Hematopoietic multipotent progenitor cell treated with erythropoietin and hydrocortisone succinate and interleukin-3 and kit ligand, for 8 days (in vitro differentiated cells): ENCODE results near the gene SCN11A.
A peak's percentile ranks its signal among the peaks of the same experiment; 100 is the strongest.
"Not testable (repeated sequence)": the region's sequence is repeated elsewhere in the genome, so short reads cannot be mapped to it uniquely, and the experiment has no call there.

Experiments used
- DNase-seq: peaks from one replicate; pipeline ENCODE4 v3.0.0-alpha.2; 2015

SCN11A gene

DNA sequence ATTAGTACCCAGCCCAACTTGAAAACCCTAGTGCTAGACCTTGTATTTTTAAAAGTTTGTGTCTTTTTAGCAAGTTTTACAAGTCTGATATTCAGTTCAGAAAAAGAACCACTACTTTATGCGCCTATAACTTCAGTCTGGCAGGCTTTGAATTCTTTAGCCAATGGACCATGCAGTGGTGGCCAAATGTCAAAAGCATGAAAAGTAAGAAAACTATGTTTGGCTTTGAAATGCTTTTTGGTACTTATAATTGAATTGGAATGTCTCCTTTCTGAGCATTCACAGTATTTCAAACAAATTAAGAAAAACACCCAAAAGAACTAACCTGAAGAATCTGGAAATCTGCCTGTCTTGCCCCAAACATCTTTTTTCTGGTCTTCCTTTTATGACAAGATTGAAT is 12.9 kb upstream of the SCN11A start:
- no peak for DNase-seq

DNA sequence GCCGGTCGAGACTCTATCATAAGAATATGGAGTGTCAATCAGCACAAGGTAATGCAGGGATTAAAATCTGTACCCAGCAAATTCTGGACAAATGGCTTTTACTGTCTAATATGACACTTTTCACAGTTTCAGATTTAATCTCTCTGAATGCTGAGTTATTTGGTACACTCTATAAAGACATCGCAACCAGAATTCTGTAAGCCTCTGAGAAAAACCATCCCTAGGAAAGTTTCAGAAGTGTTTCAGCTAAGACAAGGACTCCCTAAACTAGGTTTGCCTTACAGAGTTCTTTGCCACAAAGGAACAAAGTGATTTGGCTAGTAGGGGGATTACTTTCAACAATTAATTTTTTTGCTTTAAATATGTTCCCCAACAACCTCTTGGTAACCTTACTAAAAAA is 11.4 kb upstream of the SCN11A start:
- no peak for DNase-seq

DNA sequence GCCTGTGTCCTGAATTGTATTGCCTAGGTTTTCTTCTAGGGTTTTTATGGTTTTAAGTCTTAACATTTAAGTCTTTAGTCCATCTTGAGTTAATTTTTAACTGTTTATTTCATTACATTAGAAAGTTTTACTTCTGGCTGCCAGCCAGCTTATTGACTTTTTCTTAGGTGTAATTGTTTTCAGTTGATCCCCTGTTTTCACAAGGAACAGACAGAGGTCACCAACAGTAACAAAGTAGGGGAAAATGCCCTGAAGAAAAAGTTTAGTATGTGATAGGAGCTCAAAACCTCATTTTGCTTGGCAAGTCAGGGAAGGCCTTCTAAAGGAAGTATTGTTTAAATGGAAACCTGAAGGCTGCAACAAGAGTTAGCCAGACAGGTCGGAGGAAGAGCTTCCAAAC is 10.4 kb upstream of the SCN11A start:
- no peak for DNase-seq

DNA sequence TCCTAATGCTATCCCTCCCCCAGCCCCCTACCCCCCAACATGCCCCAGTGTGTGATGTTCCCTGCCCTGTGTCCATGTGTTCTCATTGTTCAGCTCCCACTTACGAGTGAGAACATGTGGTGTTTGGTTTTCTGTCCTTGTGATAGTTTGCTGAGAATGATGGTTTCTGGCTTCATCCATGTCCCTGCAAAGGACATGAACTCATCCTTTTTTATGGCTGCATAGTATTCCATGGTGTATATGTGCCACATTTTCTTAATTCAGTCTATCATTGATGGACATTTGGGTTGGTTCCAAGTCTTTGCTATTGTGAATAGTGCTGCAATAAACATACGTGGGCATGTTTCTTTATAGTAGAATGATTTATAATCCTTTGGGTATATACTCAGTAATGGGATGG is 9.5 kb upstream of the SCN11A start:
- DNase-seq, result not testable (repeated sequence)

DNA sequence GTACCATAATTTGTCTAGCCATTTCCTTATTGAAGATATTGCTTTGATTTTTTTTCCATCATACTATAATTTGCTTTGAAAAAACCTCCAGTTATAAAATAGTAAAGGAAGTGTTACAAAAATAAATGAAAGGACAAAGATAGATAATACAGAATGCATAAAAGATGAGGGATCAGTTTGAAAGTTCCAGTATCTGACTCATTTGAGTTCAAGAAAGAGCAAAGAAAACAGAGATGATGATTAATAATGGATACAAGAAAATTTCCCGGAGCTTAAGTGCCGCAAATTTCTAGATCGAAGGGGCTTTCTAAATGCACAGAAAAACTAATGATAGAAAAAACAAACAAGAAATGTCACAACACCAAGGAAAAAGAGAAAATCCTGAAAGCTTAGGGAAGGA is 4.4 kb upstream of the SCN11A start:
- no peak for DNase-seq

DNA sequence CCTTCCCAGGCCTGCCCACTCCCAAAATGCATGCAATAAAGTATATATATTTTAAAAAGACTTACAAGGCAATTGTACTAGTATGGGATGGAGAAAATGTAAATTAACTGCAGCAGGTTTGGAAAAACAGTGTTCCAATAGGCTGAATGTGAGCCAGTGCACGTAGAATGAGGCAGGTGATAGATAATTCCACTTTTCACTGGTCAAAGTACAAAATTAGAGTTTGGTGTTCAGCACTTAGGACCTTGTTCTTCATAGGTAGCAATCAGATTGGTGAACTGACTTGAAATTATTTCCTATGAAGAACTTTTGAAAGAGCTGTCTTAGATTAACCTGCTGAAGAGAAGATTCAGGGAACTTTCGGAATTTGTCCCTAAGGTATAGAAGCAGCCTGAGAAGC is 2.0 kb upstream of the SCN11A start:
- DNase-seq, result no peak

DNA sequence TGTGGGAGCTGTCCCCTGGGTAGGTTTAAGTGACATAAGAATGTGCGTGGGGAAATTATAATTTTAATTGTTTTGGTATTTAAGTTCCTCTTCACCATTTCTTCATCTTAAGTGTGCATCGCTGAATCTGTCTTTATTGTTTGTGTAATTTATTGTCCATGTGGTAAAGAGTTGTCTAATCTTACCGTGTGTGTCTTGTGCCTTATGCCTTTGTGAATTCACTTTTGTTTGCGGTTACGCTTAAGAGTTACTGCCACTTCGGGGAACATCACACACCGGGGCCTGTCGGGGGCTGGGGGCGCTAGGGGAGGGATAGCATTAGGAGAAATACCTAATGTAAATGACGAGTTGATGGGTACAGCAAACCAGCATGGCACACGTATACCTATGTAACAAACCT is 839 bp upstream of the SCN11A start:
- peak; percentile 26 for DNase-seq

DNA sequence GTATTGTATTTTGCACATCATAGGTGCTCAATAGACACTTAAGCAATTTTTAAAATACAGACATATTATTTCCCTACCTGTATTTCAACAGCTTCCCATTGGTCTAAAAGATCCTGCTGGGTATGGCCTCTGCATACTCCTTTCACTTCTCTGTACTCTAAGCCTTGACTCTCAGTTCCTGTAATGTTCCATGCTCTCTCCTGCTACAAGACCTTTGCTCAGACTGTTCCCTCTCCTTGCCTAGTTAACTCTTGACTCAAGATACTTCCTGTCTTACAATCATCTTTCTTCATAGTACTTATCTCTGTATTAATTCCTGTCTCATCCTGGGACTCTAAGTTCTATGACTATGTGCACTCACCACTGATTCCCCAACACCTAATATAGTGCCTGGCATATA is 1.7 kb downstream of the SCN11A start:
- DNase-seq, result peak; percentile 15

DNA sequence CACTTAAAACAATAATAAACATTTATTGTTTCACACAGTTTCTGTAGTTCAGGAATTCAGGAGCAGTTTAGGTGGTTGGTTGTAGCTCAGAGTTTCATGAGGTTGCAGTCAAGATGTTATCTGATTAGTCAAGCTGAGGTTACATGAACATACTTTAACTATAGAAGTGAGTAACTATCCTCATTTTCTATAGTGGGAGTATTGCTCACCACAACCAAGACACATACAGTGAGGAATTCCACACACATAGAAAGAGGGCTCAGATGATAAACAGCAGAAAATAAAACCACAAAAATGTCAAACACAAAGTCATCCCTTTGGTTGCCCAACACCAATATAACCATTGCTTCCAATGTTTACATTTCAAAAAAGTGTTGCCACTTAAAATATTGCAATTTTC is 13.6 kb downstream of the SCN11A start:
- DNase-seq, result no peak

DNA sequence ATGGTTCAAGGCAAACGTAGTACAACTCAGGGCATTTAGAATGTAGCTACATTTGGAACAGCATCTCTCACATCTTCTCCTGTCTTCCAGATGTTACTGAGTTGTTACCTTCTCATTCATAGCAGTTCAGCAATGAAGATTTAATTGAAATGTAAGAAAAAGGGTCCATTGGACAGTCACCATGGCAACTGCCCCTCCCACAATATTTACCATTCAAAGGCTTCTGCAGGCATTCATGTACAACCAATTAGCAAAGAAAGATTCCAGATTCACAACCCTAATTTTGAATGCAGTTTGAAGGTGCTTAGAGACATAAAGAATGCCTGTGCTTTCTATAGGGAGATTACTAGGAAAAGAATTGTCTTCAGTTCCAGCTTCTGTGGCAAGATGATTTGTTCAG is 22.2 kb downstream of the SCN11A start:
- DNase-seq, result no peak

DNA sequence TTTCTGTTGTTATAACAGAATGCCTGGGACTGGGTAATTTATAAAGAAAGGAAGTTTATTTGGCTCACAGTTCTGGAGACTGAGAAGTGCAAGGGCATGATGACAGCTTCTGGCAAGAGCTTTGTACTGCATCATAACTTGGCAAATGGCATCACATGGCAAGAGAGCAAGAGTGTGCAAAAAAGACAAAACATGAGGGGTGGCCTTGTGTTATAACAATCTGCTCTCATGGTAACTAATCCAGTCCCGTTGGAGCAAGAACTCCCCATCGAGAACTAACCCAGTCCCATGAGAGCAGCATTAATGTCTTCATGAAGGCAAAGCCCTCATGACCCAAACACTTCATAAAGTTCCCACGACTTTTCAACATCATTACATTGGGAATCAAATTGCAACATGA is 23.2 kb downstream of the SCN11A start:
- no peak for DNase-seq

DNA sequence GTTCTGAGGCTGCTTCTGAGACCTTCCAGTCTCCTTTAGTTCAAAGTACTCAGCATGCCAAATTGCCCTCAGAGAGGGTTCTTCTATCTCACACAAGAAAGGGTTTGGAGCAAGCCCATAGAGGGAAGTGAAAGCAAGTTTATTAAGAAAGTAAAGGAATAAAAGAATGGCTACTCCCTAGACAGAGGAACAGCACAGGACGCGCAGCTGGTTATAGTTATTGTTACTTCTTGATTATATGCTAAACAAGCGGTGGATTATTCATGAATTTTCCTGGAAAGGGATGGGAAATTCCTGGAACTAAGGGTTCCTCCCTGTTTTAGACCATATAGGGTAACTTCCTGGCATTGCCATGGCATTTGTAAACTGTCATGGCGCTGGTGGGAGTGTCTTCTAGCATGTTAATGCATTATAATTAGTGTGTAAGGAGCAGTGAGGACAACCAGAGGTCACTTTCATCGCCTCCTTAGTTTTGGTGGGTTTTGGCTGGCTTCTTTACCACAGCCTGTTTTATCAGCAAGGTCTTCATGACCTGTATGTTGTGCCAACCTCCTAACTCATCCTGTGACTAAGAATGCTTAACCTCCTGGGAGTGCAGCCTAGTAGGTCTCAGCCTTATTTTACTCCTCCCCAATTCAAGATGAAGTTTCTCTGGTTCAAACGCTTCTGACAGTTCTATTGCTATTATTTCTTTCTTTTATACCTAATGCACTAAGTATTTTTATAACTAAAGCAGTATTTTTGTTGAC is 26.3 kb downstream of the SCN11A start:
- DNase-seq, result peak; percentile 25

DNA sequence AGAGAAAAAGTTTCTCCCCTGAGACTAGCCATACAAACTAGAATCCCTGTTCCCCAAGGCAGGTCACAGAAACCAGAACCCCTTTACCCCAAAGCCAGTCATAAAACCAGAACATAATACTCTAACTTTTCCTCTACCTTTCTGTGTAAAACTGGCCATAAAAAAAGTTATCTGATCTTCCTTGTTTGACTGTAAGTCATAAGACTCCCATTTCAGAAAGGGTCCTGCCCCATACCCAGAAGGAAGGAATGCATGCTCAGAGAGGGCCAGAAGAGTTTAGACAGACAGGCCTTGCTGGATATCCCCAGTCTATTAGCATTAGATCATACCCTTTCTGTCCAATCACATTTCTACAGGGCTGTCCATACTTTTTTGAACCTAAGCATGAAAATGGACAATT is 27.2 kb downstream of the SCN11A start:
- DNase-seq, result no peak

DNA sequence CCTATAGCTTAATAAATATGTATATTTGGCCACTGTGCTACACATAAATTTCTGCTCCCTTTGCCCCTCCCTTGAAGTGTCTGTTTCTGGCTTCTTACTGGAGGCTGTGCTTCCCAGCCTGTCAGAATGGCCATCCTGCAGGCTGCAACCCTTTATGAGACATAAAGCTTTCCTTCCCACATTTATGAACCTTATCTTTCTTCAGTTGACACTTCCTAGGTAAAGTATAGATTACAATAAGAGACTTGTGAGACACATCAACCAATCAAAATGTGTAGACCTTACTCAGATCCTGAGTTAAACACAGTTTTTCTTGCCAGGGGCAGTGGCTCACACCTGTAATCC is 29.5 kb downstream of the SCN11A start:
- no peak for DNase-seq

DNA sequence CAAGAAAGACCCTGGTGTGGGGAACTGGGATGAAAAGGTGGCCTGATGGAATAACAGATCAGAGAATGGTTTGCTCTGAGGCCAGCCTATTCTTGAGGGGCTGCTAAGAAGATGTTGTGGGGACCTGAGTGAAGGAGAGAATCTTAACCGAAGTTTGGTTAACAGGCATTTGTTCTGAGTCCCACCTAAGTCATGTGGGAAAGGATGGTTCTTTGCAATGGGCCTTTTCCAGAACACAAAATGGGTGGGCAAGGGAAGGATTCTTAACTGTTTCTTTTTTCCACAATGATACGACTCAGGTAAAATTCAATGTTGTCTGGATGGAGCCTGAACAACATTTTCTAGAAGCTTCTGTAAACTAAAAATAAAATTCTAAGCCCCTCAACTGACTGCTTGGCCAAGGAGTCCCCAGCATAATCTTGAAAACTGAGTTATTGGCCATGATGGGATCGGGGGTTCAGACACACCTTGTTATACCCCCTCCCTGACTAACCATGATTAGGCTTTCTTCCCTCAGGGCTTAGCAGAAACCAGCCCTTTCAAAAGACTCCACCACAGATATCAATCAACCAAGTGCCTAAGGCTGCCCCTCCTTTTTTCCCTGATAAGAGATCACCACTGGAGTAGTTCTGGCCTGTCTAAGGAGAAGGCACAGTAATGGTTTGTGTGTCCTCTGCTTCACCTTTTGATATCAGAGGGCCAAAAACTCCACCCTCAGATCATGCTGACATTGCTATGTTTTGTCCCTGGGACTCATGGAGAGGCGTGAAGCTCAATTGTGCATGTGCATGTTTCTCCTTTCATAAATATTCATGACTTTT is 30.1 kb downstream of the SCN11A start:
- peak; percentile 31 for DNase-seq

DNA sequence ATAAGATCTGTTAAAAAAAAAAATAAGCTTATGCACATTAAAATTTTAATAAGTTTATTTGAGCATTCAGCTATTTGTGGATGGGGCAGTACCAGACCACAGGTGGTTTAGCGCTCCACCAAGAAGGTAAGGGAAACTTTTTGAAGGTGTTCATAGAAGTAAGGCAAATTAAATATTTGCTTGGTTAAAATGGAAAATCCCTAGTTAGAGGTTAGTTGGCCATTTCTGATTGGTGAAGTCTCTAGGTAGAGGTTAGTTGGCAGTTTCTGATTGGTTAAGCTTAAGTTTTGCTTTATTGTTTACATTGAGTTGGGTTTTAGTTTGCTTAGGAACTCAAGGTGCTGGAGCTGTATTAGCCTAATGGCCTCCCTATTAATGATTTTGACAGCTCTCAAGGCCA is 30.7 kb downstream of the SCN11A start:
- DNase-seq, result no peak

DNA sequence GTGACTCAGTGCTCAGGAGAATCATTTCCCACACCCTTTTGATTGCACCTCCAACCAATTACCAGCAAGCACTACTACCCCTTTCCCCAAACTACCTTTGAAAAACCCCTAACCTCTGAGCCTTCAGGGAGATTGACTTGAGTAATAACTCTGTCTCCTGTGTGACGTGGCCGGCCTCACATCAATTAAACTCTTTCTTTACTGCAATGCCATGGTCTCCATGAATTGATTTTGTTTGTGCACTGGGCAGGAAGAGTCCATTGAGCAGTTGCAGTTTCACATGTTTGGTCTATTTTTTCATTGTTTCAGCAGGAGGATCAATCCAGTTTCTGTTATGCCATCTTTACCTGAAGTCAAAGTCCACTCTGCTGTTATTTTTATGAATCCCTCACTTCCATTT is 32.4 kb downstream of the SCN11A start:
- no peak for DNase-seq

DNA sequence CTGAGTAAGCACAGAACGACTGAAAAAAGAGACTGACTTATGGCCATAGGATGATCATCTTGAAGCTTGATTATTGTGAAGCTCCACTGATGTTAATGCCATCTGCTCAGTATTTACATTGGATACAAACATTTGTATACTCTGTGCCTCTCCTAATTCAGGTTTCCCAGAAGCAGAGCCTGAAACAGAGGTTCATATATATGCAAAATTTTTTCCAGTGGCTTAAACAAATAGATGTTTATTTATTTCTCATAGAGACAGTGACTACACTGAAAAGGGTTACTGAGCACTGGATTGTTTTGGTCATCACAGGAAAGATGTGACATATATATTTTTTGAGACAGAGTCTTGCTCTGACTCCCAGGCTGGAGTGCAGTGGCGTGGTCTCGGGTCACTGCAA is 36.3 kb downstream of the SCN11A start:
- DNase-seq, result no peak

DNA sequence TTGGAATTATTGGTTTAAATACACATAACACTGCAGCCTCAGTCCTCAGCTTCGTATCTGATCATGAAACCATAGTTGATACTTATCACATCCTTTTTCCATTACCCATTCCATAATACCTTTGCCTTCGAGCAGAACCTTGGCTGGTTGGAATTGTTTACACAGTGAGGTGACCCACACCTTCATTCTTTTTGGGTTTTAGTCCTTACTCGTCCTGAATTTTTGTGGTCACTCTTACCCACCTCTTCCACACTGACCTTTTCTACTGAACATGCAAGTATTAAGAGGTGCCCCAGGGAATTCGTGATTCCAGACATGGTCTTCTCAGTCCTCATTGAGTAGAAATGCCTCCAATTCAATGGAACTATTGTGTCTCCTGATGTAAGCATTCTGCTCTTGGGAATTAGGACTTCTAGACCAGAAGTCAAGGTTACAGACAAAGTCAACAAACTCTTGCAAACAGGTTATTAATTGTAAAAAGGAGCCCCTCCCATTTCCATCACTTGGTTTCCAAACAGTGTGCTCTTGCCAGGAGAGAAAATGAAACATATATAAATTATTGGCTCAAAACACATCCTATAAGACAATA is 37.7 kb downstream of the SCN11A start:
- no peak for DNase-seq

DNA sequence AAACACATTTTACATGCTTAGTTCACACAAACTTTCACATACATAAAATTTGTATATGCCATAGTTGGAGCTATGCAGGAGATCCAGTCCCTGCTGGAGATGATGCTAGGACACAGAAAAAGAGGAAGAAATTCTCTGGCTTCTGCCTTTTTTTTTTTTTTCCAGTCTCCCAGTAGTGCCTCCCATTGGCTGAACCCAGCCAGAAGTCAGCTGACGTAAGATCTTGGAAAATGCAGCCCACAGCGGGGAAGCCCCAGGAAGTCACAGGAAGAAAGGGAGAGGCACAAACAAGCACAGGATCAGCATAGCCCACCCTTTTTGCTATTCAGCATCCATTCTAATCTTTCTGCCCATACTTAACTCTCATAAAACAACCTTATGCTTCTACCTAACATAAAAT is 38.5 kb downstream of the SCN11A start:
- no peak for DNase-seq

DNA sequence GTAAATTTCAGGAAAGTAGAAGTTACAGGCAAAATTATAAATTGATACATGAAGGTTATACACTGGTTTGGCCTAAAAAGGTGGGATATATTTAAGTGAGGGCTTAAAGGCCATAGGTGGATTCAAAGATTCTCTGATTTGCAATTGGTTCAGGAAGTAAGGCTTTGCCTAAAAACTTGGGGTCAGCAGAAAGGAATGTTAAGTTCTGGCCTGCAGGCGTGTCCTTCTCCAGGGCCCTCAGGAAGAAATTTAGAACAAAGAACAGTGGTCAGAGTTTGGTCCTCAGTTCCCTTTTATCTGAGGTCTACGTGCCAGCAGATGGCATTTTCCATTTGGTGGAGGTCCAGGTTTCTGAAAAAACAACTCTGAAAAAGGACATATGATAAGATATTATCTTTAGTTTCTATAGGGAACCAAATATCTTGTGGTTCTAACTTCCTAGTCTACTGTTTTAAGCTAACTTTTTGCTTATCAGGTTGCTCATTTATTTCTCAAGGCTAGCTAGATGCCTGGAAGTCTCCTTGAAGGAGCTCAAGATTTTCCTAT is 40.5 kb downstream of the SCN11A start:
- peak; percentile 34 for DNase-seq

DNA sequence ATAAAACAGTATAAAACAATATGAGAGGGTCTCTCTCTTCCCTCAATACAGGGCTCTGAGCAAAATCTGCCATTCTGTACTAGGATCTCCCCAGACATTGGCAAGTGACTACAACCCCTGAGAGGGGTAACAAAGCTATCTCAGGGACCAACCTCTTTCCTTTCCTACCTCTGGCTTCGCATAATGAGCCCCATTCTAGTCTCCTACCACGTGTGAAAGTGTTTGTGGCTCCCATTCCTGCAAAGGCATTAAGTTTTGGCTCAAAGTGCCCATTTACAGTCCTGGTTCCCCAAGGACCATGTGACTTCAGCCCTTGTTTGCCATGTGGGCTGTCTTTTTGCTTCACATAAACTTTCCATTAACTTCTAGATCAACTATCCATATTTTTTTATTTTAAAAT is 46.4 kb downstream of the SCN11A start:
- DNase-seq, result no peak
